Measurements from ENCODE around the gene HRCT1. TPM values are rescaled to one million over a fixed set of nuclear protein-coding genes. Genes with fewer than 3 reads are reported as not detected.

Gene HRCT1
- total and polyA plus RNA-seq, 10 donors: 0.52 to 2.5 (median 0.91) TPM; not detected in 4

DNA sequence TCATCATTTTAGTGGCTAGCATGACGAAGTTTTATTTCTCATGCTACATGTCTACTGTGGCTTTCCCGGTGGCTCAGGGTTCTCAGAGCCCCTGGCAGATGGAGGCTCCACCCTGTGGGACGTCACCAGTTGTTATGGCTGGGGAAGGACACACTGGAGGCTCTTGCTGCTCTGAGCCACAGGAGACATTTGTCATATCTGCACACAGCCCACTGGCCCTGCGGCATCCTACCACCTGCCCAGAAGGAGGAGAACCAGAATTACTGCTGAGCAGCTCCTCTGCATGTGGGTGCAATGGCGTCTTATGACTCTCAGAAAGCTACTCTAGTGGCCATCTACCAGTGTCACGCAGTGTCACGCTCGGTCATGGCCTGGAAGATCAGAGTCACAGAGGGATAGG is 42.4 kb upstream of the HRCT1 start:
- no peaks in the 10 kb centered on the region for H3K9me3 ChIP-seq
- TF ChIP-seq, protein P1, sequence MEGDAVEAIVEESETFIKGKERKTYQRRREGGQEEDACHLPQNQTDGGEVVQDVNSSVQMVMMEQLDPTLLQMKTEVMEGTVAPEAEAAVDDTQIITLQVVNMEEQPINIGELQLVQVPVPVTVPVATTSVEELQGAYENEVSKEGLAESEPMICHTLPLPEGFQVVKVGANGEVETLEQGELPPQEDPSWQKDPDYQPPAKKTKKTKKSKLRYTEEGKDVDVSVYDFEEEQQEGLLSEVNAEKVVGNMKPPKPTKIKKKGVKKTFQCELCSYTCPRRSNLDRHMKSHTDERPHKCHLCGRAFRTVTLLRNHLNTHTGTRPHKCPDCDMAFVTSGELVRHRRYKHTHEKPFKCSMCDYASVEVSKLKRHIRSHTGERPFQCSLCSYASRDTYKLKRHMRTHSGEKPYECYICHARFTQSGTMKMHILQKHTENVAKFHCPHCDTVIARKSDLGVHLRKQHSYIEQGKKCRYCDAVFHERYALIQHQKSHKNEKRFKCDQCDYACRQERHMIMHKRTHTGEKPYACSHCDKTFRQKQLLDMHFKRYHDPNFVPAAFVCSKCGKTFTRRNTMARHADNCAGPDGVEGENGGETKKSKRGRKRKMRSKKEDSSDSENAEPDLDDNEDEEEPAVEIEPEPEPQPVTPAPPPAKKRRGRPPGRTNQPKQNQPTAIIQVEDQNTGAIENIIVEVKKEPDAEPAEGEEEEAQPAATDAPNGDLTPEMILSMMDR (IDR thresholded peaks at IDR 0.05 in 8 of 11, conservative IDR thresholded peaks at IDR 0.05 in 3 of 11): no peak
- no peak for TF ChIP-seq POLR2AphosphoS5 (IDR thresholded peaks at IDR 0.05)
- no peak for TF ChIP-seq POLR2A (IDR thresholded peaks at IDR 0.05)
- DNase-seq: no peak
- peaks cover 0 to 48% (median 0%) of the 10 kb centered on the region in 7 donors for H3K27me3 ChIP-seq (replicated peaks in 1 of 7)
- H3K4me3 ChIP-seq: no peak overlapping the region
- no peak overlapping the region for H3K27ac ChIP-seq
- H3K36me3 ChIP-seq: no peaks in the 10 kb centered on the region
- intact Hi-C loops (cut with DNase I; ENCODE audit: low total_unique reads): no loop called here
- H3K4me1 ChIP-seq: peaks cover 0 to 11% (median 0%) of the 10 kb centered on the region in 6 donors
- WGBS, 5 donors: 71 to 85% (median 73%) methylated on average over 8 of the region's 8 CpGs

DNA sequence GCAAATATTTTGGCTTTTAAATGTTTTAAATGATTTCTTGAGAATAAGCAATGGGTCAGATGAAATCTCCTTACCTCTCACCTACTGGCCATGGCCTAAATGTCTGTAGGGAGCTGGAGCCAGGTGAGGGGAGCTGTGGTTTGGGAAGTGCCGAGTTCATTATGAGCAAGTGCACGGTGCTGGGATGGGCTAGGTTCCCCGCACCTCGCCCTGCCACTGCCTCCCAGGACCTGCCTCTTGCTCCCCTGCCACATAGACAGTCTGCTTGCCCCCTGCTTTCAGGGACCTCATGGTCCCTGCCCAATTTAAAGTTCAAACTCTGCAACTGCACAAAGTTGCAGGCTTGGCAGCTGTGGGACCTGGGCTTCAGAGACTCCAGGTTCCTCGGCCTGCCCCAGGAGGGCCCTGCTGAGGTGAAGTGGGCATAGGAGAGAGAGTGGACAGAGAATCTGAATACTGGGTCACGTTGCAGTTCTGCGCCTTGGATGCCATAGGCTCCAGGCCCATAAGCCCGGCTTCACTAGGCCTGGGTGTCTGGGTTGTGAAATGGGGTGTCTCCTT is 41.2 kb upstream of the HRCT1 start:
- H3K36me3 ChIP-seq: no peaks in the 10 kb centered on the region
- H3K4me1 ChIP-seq: peaks cover 0 to 4% (median 0%) of the 10 kb centered on the region in 6 donors
- DNase-seq: no peak
- no peaks in the 10 kb centered on the region for H3K9me3 ChIP-seq
- peaks cover 0 to 44% (median 0%) of the 10 kb centered on the region in 7 donors for H3K27me3 ChIP-seq (replicated peaks in 1 of 7)
- WGBS, 5 donors: 83 to 93% (median 90%) methylated on average over 8 of the region's 8 CpGs
- H3K4me3 ChIP-seq: no peak overlapping the region
- intact Hi-C loops (cut with DNase I; ENCODE audit: low total_unique reads): no loop called here
- no peak overlapping the region for H3K27ac ChIP-seq
- no peak for TF ChIP-seq POLR2AphosphoS5 (IDR thresholded peaks at IDR 0.05)
- TF ChIP-seq, protein P1 (IDR thresholded peaks at IDR 0.05 in 8 of 11, conservative IDR thresholded peaks at IDR 0.05 in 3 of 11): no peak
- TF ChIP-seq POLR2A (IDR thresholded peaks at IDR 0.05): no peak

DNA sequence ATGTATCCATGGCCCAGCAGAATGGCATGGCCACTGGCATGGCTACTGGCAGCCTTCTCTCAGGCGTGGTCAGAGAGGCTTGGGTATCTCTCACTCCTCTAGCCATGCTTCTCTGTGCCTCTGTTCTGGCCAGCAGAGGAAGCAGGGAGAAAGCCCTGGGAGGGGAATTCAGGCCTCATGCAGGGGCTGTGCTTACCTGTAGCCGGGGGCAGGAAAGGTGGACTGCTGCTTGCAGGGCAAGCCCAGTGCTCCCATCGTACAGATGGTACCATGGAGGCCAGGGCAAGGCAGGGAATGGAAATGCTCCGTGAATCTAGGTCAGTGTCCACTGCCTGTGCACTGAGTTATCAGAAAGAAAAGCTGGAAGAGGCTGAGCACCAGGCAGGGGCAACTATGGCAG is 38.5 kb upstream of the HRCT1 start:
- H3K27ac ChIP-seq: no peak overlapping the region
- TF ChIP-seq POLR2AphosphoS5 (IDR thresholded peaks at IDR 0.05): no peak
- TF ChIP-seq, protein P1 (IDR thresholded peaks at IDR 0.05 in 8 of 11, conservative IDR thresholded peaks at IDR 0.05 in 3 of 11): no peak
- no peak for TF ChIP-seq POLR2A (IDR thresholded peaks at IDR 0.05)
- peaks cover 0 to 25% (median 0%) of the 10 kb centered on the region in 7 donors for H3K27me3 ChIP-seq (replicated peaks in 1 of 7)
- H3K4me1 ChIP-seq: no peaks in the 10 kb centered on the region
- no peak for DNase-seq
- WGBS, 5 donors: 85 to 94% (median 88%) methylated on average over 4 of the region's 4 CpGs
- H3K4me3 ChIP-seq: no peak overlapping the region
- H3K36me3 ChIP-seq: no peaks in the 10 kb centered on the region
- H3K9me3 ChIP-seq: no peaks in the 10 kb centered on the region
- intact Hi-C loops (cut with DNase I; ENCODE audit: low total_unique reads): no loop called here

DNA sequence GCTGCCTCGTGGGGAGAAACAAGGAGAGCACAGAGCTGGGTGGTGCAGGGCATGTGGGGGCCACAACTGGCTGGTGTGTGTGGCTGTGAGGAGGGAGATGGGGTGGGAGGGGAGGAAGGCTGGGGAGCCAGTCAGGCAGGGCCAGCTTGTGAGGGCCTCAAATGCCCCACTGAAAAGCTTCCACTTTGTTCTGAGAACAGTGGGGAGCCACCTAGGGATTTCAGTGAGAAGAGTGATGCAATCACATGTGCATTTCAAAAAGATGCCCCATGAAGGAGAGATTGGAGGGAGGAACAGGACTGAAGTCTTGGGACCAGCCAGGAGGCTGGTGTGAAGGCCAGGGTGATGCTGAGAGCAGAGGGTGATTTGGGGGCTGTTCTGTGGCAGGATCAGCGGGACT is 37.1 kb upstream of the HRCT1 start:
- 58 to 77% (median 74%) methylated on average over 2 of the region's 2 CpGs for WGBS, 5 donors

More for the DNA sequence above, 37.1 kb upstream of the HRCT1 start:
- TF ChIP-seq POLR2AphosphoS5 (IDR thresholded peaks at IDR 0.05) (no peak), POLR2A (IDR thresholded peaks at IDR 0.05) (no peak)
- TF ChIP-seq, protein P1 (IDR thresholded peaks at IDR 0.05 in 8 of 11, conservative IDR thresholded peaks at IDR 0.05 in 3 of 11): no peak
- Histone ChIP-seq H3K4me3 (no peak overlapping the region), H3K36me3 (no peaks in the 10 kb centered on the region), H3K27me3 (replicated peaks in 1 of 7) (peaks cover 0 to 12% (median 0%) of the 10 kb centered on the region in 7 donors), H3K27ac (no peak overlapping the region), H3K9me3 (no peaks in the 10 kb centered on the region), H3K4me1 (no peaks in the 10 kb centered on the region)
- no peak for DNase-seq
- intact Hi-C loops (cut with DNase I; ENCODE audit: low total_unique reads): no loop called here

Measured in spleen (tissue), 11 donors.